Tibial nerve (tissue), 4 donors: ENCODE results near the gene ZFP42.

ENCODE experiments used
- CTCF ChIP-seq, 5 experiments: fragments of 200-600 bp in 3 of 5; fragments of 450-650 bp in 2 of 5; sonication (generic) in 3 of 5; IDR thresholded peaks; one replicate each; pipeline ENCODE4 v1.5.1; 2016 to 2019; ENCODE audit warnings: antibody characterized with exemption in 5 of 5, mild to moderate bottlenecking in 3 of 5, moderate library complexity in 2 of 5
- EP300 ChIP-seq, 2 donors: sonication (generic); formaldehyde crosslinking; IDR thresholded peaks; one replicate each; pipeline ENCODE4 v1.6.1; 2017; ENCODE audit warnings: antibody characterized with exemption in 2 of 2, mild to moderate bottlenecking in 1 of 2

DNA sequence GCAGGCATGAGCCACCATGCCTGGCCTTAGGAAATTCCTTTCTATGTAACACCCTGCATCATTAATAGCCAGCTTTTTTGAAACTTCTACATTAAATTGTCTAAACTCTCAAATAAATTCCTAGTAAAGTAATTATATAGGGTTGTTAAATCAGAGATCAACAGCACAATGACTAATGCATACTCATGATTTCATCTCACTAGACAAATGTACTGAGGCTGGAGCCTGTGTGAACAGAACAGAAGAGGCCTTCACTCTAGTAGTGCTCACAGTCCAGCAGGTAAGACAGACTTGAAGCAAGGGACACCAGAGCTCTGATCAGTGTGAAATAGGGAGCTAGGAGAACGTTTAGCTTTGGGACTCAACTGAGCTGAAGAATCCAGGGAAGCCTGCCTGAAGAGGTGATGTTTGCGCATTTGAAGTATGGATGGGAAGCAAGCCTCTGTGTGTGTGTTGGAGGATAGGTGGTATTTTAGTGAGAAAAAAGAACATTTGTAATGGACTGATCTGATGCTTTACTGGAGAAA lies 3.9 kb downstream of the ZFP42 start:
- no peak for TF ChIP-seq CTCF (IDR thresholded peaks at IDR 0.05)
- TF ChIP-seq EP300 (IDR thresholded peaks at IDR 0.05): no peak
